HUES6 (cell line): ENCODE measurements around the gene KIF3A.

Source experiments
- H3K27ac ChIP-seq: 2 replicates; pipeline ENCODE4 v1.7.0; 2013; ENCODE audit warnings: low read depth, mild to moderate bottlenecking, low read length, inconsistent platforms
- H3K27me3 ChIP-seq: 2 replicates; pipeline ENCODE4 v1.6.1; 2013; ENCODE audit warnings: low read length; ENCODE audit not compliant: control insufficient read depth, insufficient read depth
- H3K36me3 ChIP-seq: 2 replicates; pipeline ENCODE4 v1.6.1; 2013; ENCODE audit warnings: low read length; ENCODE audit not compliant: control insufficient read depth, insufficient read depth
- H3K4me1 ChIP-seq: 2 replicates; pipeline ENCODE4 v1.6.1; 2013; ENCODE audit warnings: low read length; ENCODE audit not compliant: control insufficient read depth, insufficient read depth
- H3K4me3 ChIP-seq: 2 replicates; pipeline ENCODE4 v1.5.1; 2013; ENCODE audit warnings: low read depth, low read length
- H3K9ac ChIP-seq: one replicate; pipeline ENCODE4 v1.6.1; 2013; ENCODE audit warnings: mild to moderate bottlenecking, low read length
- H3K9me3 ChIP-seq: 2 replicates; pipeline ENCODE4 v1.6.1; 2013; ENCODE audit warnings: low read depth, low read length; ENCODE audit not compliant: control insufficient read depth, insufficient read depth

Gene KIF3A

DNA sequence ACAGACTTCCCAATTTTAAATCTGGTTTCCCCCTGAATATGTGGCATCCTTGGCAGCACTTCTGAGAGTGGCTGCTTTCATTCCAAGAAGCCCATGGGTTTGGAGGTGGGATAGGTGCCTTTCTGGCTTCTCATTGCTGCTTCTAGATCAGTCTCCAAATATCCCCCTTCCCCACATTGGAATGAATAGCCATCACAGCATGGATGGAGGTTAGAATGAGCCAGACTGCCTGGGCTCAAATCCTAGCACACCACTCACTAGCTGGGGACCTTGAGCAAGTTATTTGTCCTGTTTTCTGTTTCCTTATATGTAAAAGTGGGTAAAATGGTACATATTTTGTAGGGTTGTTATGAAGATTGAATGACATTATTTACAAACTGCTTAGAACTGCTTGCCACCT is 93.2 kb downstream of the KIF3A start:
- Histone ChIP-seq H3K27me3 (no peaks in the 10 kb centered on the region), H3K9me3 (peaks cover 13% of the 10 kb centered on the region), H3K4me1 (peaks cover 7% of the 10 kb centered on the region), H3K9ac (no peak overlapping the region), H3K4me3 (no peak overlapping the region), H3K27ac (no peak overlapping the region), H3K36me3 (peaks cover 39% of the 10 kb centered on the region)
